ENCODE measurements around the gene AP1G2. TPM values are rescaled to one million over a fixed set of nuclear protein-coding genes. Genes with fewer than 3 reads are reported as not detected.

The AP1G2 gene
- polyA plus RNA-seq, 1 donor (not counting 4 experiments of a cell fraction or from before 2014, with no cell fraction given), result 119 TPM

GRCh38 chr14:23579739-23580138 is 12.1 kb upstream of the AP1G2 start:
- H3K79me2 ChIP-seq (ENCODE audit: control insufficient read depth, insufficient read depth, low read length), result no peaks in the 10 kb centered on the region
- no peak overlapping the region for H3K4me2 ChIP-seq (ENCODE audit: control insufficient read depth, extremely low read depth, insufficient read depth, low read depth, low read length)
- no peak overlapping the region for H3K4me3 ChIP-seq (ENCODE audit: control insufficient read depth in 2 of 3, extremely low read depth in 1 of 3, insufficient read depth in 2 of 3, low read depth in 1 of 3, low read length in 3 of 3)
- H4K20me1 ChIP-seq (ENCODE audit: control insufficient read depth, extremely low read depth, insufficient read depth, low read length), result no peaks in the 10 kb centered on the region
- TF ChIP-seq CTCF (optimal IDR thresholded peaks at IDR 0.05 in 1 of 3, IDR thresholded peaks at IDR 0.05 in 1 of 3, conservative IDR thresholded peaks at IDR 0.05 in 1 of 3; ENCODE audit: extremely low read depth in 1 of 3, insufficient read depth in 2 of 3, low read length in 3 of 3) (no peak), EZH2 (IDR thresholded peaks at IDR 0.05; ENCODE audit: low read length) (no peak)
- no peak for DNase-seq (ENCODE audit: low read depth, low spot score)
- H3K27ac ChIP-seq (ENCODE audit: control insufficient read depth, insufficient read depth, low read length), result no peak overlapping the region
- no peaks in the 10 kb centered on the region for H3K9me1 ChIP-seq (ENCODE audit: control insufficient read depth, extremely low read depth, insufficient read depth, low read length)
- dilution Hi-C loops (cut with MboI; ENCODE audit: extremely low pct_ligation_motif_present, low sequenced_read_pairs), result no loop called here
- no peaks in the 10 kb centered on the region for H3K9me3 ChIP-seq (ENCODE audit: control insufficient read depth, low read depth, low read length)
- H2AFZ ChIP-seq (ENCODE audit: control insufficient read depth, low read length), result no peak overlapping the region
- no peak overlapping the region for H3K9ac ChIP-seq (ENCODE audit: control insufficient read depth, extremely low read depth, insufficient read depth, low read length)
- H3K27me3 ChIP-seq (ENCODE audit: control insufficient read depth, extremely low read depth, insufficient read depth, low read length), result peaks cover 50% of the 10 kb centered on the region
- no peaks in the 10 kb centered on the region for H3K4me1 ChIP-seq (ENCODE audit: control insufficient read depth, extremely low read depth, insufficient read depth, low read length)
- H3K36me3 ChIP-seq (ENCODE audit: control insufficient read depth in 2 of 2, extremely low read depth in 1 of 2, insufficient read depth in 2 of 2, low read length in 2 of 2), result no peaks in the 10 kb centered on the region
- FAIRE-seq, result no peak

- Histone ChIP-seq H3K27ac (ENCODE audit: control insufficient read depth, insufficient read depth, low read length) (no peak overlapping the region), H3K4me3 (ENCODE audit: control insufficient read depth in 2 of 3, extremely low read depth in 1 of 3, insufficient read depth in 2 of 3, low read depth in 1 of 3, low read length in 3 of 3) (no peak overlapping the region), H4K20me1 (ENCODE audit: control insufficient read depth, extremely low read depth, insufficient read depth, low read length) (no peaks in the 10 kb centered on the region), H3K27me3 (ENCODE audit: control insufficient read depth, extremely low read depth, insufficient read depth, low read length) (peaks cover 50% of the 10 kb centered on the region), H3K9me1 (ENCODE audit: control insufficient read depth, extremely low read depth, insufficient read depth, low read length) (no peaks in the 10 kb centered on the region), H3K4me2 (ENCODE audit: control insufficient read depth, extremely low read depth, insufficient read depth, low read depth, low read length) (no peak overlapping the region), H3K9me3 (ENCODE audit: control insufficient read depth, low read depth, low read length) (no peaks in the 10 kb centered on the region), H2AFZ (ENCODE audit: control insufficient read depth, low read length) (no peak overlapping the region), H3K36me3 (ENCODE audit: control insufficient read depth in 2 of 2, extremely low read depth in 1 of 2, insufficient read depth in 2 of 2, low read length in 2 of 2) (no peaks in the 10 kb centered on the region), H3K79me2 (ENCODE audit: control insufficient read depth, insufficient read depth, low read length) (no peaks in the 10 kb centered on the region), H3K9ac (ENCODE audit: control insufficient read depth, extremely low read depth, insufficient read depth, low read length) (no peak overlapping the region), H3K4me1 (ENCODE audit: control insufficient read depth, extremely low read depth, insufficient read depth, low read length) (no peaks in the 10 kb centered on the region)
- no peak for DNase-seq (ENCODE audit: low read depth, low spot score)
- FAIRE-seq, result no peak
- dilution Hi-C loops (cut with MboI; ENCODE audit: extremely low pct_ligation_motif_present, low sequenced_read_pairs), result no loop called here
- TF ChIP-seq EZH2 (IDR thresholded peaks at IDR 0.05; ENCODE audit: low read length) (peak; percentile 12), CTCF (optimal IDR thresholded peaks at IDR 0.05 in 1 of 3, IDR thresholded peaks at IDR 0.05 in 1 of 3, conservative IDR thresholded peaks at IDR 0.05 in 1 of 3; ENCODE audit: extremely low read depth in 1 of 3, insufficient read depth in 2 of 3, low read length in 3 of 3) (no peak)
Measured at GRCh38 chr14:23579311-23579630, 11.7 kb upstream of the AP1G2 start.

All from keratinocyte (primary cell).